Measurements from ENCODE around the gene CLDN11. TPM values are rescaled to one million over a fixed set of nuclear protein-coding genes. Genes with fewer than 3 reads are reported as not detected.

The CLDN11 gene
- total RNA-seq, 1 experiment from 2014 or later: 0.66 TPM

DNA sequence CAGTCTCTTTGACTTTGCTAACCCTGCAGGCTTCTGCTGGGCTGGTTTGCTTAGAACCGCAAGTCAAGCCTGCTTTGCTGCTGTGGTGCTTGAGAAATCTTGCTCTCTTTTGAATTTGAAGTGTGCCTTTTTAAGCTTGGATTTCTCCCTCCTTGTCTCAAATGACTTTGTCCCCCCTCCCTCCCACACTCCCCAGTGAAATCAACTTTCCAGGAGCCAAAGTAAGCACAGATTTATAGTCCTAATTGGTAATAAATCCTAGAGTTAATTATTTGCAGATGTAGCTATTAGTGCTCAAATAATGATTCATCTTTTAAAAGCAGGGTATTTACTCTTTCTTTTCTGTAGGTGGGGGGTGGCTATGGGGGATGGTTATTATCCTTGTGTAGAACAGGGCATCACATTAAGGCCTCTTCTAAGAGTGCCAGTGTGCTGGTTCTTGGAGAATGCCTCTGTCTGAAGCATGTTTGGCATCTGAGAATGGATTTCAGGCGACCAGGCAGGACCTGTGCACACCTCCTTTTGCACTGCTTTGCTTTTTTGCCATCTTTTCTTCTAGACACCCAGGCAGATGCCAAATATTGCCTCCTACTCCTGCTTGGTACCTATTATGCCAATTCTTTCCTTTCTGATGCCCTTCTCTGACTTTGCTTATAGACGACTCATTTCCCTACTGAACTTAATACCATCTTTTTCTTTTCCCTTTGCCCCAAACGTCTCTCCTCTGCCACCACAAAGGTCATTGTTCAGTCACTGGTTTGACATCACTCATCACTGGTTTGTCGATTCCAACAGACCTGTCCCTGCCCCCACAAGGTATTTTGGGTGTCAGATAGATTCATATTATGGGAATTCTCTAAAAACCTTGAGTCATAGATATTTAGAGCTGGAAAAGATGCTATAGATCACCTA lies 50.7 kb downstream of the CLDN11 start:
- H3K27me3 ChIP-seq (replicated peaks): no peaks in the 10 kb centered on the region
- no peak for DNase-seq (ENCODE audit: low read depth in 1 of 2, low spot score in 2 of 2)
- no peak overlapping the region for H3K4me3 ChIP-seq
- peaks cover 10% of the 10 kb centered on the region for H3K4me1 ChIP-seq (replicated peaks)
- no peaks in the 10 kb centered on the region for H3K36me3 ChIP-seq
- no peaks in the 10 kb centered on the region for H3K9me3 ChIP-seq (replicated peaks)
- no peak overlapping the region for H3K27ac ChIP-seq

DNA sequence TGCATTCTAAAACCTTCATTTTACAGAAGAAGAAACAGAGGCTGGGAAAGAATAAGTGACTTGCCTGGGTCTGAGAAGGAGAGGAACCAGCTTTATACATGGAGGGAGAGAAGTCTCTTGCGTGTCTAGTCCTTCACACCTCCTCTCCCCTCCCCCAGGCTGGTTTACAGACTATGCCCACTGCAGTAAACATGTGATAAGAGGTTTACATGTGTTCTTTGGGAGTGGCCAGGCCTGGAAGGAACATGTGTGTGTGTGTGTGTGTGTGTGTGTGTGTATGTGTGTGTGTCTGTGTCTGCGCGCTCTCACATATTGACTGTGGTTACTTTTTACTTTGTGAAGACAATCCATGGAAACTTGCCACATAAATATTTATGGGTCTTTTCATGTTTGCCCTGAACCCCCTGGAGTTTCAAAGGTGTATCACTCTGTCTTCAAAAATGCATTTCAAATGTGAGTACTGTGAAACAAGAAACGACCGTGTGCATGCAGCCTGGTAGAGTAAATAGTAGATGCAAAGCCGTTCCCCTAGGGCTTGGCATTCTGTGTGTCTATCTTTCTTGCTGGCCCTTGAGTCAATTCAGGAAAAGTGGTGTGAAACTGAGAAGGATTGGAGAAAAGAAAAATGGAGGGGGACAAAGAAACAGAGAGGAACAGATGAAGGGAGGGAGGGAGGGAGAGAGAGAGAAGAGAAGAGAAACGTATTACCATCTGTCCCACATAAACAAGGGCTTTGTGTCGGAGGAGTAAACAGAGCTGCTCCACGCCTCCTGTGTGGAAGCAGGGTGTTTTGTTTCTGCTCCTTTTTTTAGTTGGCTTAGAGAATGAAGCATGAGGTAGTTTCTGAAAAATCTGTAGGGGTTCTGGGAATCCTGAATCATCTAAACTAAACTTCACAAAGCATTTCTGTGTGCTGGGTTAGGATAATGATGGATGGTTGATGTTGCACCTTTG lies 51.7 kb downstream of the CLDN11 start:
- Histone ChIP-seq H3K4me1 (replicated peaks) (peaks cover 10% of the 10 kb centered on the region), H3K9me3 (replicated peaks) (no peaks in the 10 kb centered on the region), H3K36me3 (no peaks in the 10 kb centered on the region), H3K27ac (no peak overlapping the region), H3K27me3 (replicated peaks) (no peaks in the 10 kb centered on the region), H3K4me3 (no peak overlapping the region)
- DNase-seq (ENCODE audit: low read depth in 1 of 2, low spot score in 2 of 2): peak in 1 of 2 experiments; percentile 22

DNA sequence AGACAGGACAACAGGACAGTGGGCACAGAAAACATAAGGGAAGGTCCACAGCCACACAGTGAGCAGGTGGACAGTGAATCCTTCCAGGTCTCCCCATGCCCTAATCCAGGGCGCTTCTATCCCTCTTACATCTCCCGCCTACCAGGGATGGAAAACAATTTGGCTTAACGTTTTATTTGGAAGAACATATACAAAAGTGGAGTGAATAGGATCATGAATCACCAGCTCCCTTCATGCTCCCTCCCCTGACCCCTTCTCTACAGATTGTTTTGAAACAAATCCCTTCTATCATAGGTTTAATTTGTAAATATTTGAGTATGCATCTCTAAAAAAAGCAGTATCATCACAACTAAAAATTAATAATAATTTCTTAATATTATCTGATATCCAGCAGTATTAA lies 52.5 kb downstream of the CLDN11 start:
- no peak overlapping the region for H3K27ac ChIP-seq
- no peaks in the 10 kb centered on the region for H3K36me3 ChIP-seq
- H3K9me3 ChIP-seq (replicated peaks): no peaks in the 10 kb centered on the region
- no peaks in the 10 kb centered on the region for H3K27me3 ChIP-seq (replicated peaks)
- H3K4me1 ChIP-seq (replicated peaks): peaks cover 10% of the 10 kb centered on the region
- no peak for DNase-seq (ENCODE audit: low read depth in 1 of 2, low spot score in 2 of 2)
- H3K4me3 ChIP-seq: no peak overlapping the region

GRCh38 chr3:170473358-170473757 lies 54.7 kb downstream of the CLDN11 start:
- DNase-seq (ENCODE audit: low read depth in 1 of 2, low spot score in 2 of 2): no peak
- Histone ChIP-seq H3K9me3 (replicated peaks) (no peaks in the 10 kb centered on the region), H3K27ac (no peak overlapping the region), H3K4me1 (replicated peaks) (peaks cover 10% of the 10 kb centered on the region), H3K27me3 (replicated peaks) (no peaks in the 10 kb centered on the region), H3K4me3 (no peak overlapping the region), H3K36me3 (no peaks in the 10 kb centered on the region)

GRCh38 chr3:170475092-170475685 lies 56.5 kb downstream of the CLDN11 start:
- Histone ChIP-seq H3K27me3 (replicated peaks) (no peaks in the 10 kb centered on the region), H3K9me3 (replicated peaks) (no peaks in the 10 kb centered on the region), H3K36me3 (no peaks in the 10 kb centered on the region), H3K4me3 (no peak overlapping the region), H3K4me1 (replicated peaks) (peaks cover 5% of the 10 kb centered on the region; the same call in 1 of the 2 replicates), H3K27ac (no peak overlapping the region)
- DNase-seq (ENCODE audit: low read depth in 1 of 2, low spot score in 2 of 2): no peak

- Histone ChIP-seq H3K36me3 (no peaks in the 10 kb centered on the region), H3K27me3 (replicated peaks) (no peaks in the 10 kb centered on the region), H3K4me1 (replicated peaks) (no peaks in the 10 kb centered on the region), H3K4me3 (no peak overlapping the region), H3K27ac (no peak overlapping the region), H3K9me3 (replicated peaks) (no peaks in the 10 kb centered on the region)
- no peak for DNase-seq (ENCODE audit: low read depth in 1 of 2, low spot score in 2 of 2)
These were observed 57.6 kb downstream of the CLDN11 start for GRCh38 chr3:170476291-170476690.

DNA sequence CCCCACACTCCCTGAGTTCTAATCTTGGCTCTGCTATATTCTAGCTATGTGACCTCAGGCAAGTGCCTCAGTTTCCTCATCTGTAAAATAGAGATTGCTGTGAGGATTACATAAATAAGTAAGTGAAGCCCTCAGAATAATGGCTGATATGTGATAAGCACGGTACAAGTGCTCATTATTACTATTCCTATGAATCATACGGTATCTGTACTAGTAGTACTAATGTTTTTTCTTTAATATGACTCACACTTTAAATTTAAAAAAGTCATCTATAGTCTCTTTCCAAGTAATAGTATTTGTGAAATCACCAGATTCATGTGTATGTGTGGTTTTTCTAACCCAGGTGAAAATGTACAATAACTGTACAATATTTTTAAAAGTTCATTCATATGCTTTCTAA lies 58.7 kb downstream of the CLDN11 start:
- Histone ChIP-seq H3K9me3 (replicated peaks) (no peaks in the 10 kb centered on the region), H3K27ac (no peak overlapping the region), H3K27me3 (replicated peaks) (no peaks in the 10 kb centered on the region), H3K4me1 (replicated peaks) (no peaks in the 10 kb centered on the region), H3K36me3 (no peaks in the 10 kb centered on the region), H3K4me3 (no peak overlapping the region)
- DNase-seq (ENCODE audit: low read depth in 1 of 2, low spot score in 2 of 2): no peak

- Histone ChIP-seq H3K27ac (no peak overlapping the region), H3K4me3 (no peak overlapping the region), H3K9me3 (replicated peaks) (no peaks in the 10 kb centered on the region), H3K36me3 (no peaks in the 10 kb centered on the region), H3K4me1 (replicated peaks) (no peaks in the 10 kb centered on the region), H3K27me3 (replicated peaks) (no peaks in the 10 kb centered on the region)
- no peak for DNase-seq (ENCODE audit: low read depth in 1 of 2, low spot score in 2 of 2)
These were observed 61.4 kb downstream of the CLDN11 start for GRCh38 chr3:170480111-170480510.

- no peak overlapping the region for H3K4me3 ChIP-seq
- H3K27me3 ChIP-seq (replicated peaks): no peaks in the 10 kb centered on the region
- H3K27ac ChIP-seq: no peak overlapping the region
- no peaks in the 10 kb centered on the region for H3K36me3 ChIP-seq
- no peaks in the 10 kb centered on the region for H3K9me3 ChIP-seq (replicated peaks)
- no peaks in the 10 kb centered on the region for H3K4me1 ChIP-seq (replicated peaks)
- no peak for DNase-seq (ENCODE audit: low read depth in 1 of 2, low spot score in 2 of 2)
These were observed 63.5 kb downstream of the CLDN11 start for GRCh38 chr3:170482199-170482598.

GRCh38 chr3:170483485-170484262 lies 65.0 kb downstream of the CLDN11 start:
- Histone ChIP-seq H3K4me1 (replicated peaks) (no peaks in the 10 kb centered on the region), H3K36me3 (no peaks in the 10 kb centered on the region), H3K27ac (no peak overlapping the region), H3K9me3 (replicated peaks) (no peaks in the 10 kb centered on the region), H3K27me3 (replicated peaks) (no peaks in the 10 kb centered on the region), H3K4me3 (no peak overlapping the region)
- DNase-seq (ENCODE audit: low read depth in 1 of 2, low spot score in 2 of 2): no peak
